ENCODE data around the gene IRF4.

GRCh38 chr6:365835-366234 lies 25.7 kb upstream of the IRF4 start:
- TF ChIP-seq CTCF (IDR thresholded peaks at IDR 0.05; ENCODE audit: extremely low read depth in 1 of 2, insufficient read depth in 1 of 2, low read depth in 1 of 2, low read length in 2 of 2), result no peak
- no peak for TF ChIP-seq MAX (IDR thresholded peaks at IDR 0.05; ENCODE audit: insufficient read depth, insufficient read length)
- no peak for TF ChIP-seq POLR2AphosphoS5 (IDR thresholded peaks at IDR 0.05; ENCODE audit: insufficient read depth, low read depth, low read length)
- TF ChIP-seq GATA2 (IDR thresholded peaks at IDR 0.05; ENCODE audit: insufficient read depth, insufficient read length, low read depth, low read length), result no peak
